HL-60 (cell line): ENCODE data around the gene CIAO3.
"Not testable (repeated sequence)": the region's sequence is repeated elsewhere in the genome, so short reads cannot be mapped to it uniquely, and the experiment has no call there.

Experiments
- DNase-seq, 2 experiments: peaks; one replicate each; pipeline ENCODE4 v3.0.0-alpha.2; 2010 to 2020; ENCODE audit warnings: low read depth in 1 of 2, low spot score in 1 of 2
- H3K27ac ChIP-seq: fragments of 250-450 bp; sonication (Bioruptor Pico); replicated peaks from 2 replicates; pipeline ENCODE4 v1.5.1; 2020; ENCODE audit warnings: mild to moderate bottlenecking, moderate library complexity
- H3K27me3 ChIP-seq: fragments of 250-450 bp; sonication (Bioruptor Pico); 2 replicates; pipeline ENCODE4 v1.5.1; 2021; ENCODE audit warnings: mild to moderate bottlenecking, moderate library complexity; ENCODE audit not compliant: insufficient read depth, poor library complexity, severe bottlenecking
- H3K4me3 ChIP-seq: replicated peaks from 2 replicates; pipeline ENCODE4 v1.5.1; 2011; ENCODE audit warnings: mild to moderate bottlenecking, control low read depth, low read length; ENCODE audit not compliant: insufficient read depth
- CTCF ChIP-seq: IDR thresholded peaks from one replicate; pipeline ENCODE4 v1.5.1; 2011; ENCODE audit warnings: low read length, control low read depth, inconsistent platforms; ENCODE audit not compliant: insufficient read depth
- GABPA ChIP-seq: IDR thresholded peaks from 2 replicates; pipeline ENCODE4 v1.6.1; 2012; ENCODE audit warnings: low read depth
- POLR2AphosphoS5 ChIP-seq: IDR thresholded peaks from 2 replicates; pipeline ENCODE4 v1.6.1; 2012; ENCODE audit warnings: low read depth
- REST ChIP-seq: IDR thresholded peaks from 2 replicates; pipeline ENCODE4 v1.6.1; 2012; ENCODE audit warnings: low read depth; ENCODE audit not compliant: insufficient replicate concordance
- SPI1 ChIP-seq: IDR thresholded peaks from 2 replicates; pipeline ENCODE4 v1.6.1; 2012; ENCODE audit warnings: low read depth, mild to moderate bottlenecking, borderline replicate concordance

The CIAO3 gene

GRCh38 chr16:743794-744500 lies 3.1 kb upstream of the CIAO3 start:
- Histone ChIP-seq H3K27me3 (no peaks in the 10 kb centered on the region), H3K27ac (no peak overlapping the region), H3K4me3 (no peak overlapping the region)
- no peak for DNase-seq
- TF ChIP-seq CTCF: no peak
- TF ChIP-seq POLR2AphosphoS5: no peak
- TF ChIP-seq SPI1: no peak
- no peak for TF ChIP-seq GABPA
- no peak for TF ChIP-seq REST

GRCh38 chr16:742894-743293 lies 2.1 kb upstream of the CIAO3 start:
- H3K27ac ChIP-seq, H3K27me3 ChIP-seq, DNase-seq, H3K4me3 ChIP-seq: not testable (repeated sequence)

GRCh38 chr16:741986-742629 lies 1.3 kb upstream of the CIAO3 start:
- no peak for TF ChIP-seq REST
- TF ChIP-seq POLR2AphosphoS5: no peak
- TF ChIP-seq CTCF: no peak
- TF ChIP-seq GABPA: no peak
- TF ChIP-seq SPI1: no peak

GRCh38 chr16:740459-740763 lies 386 bp downstream of the CIAO3 start:
- H3K4me3 ChIP-seq: peak overlapping the region; percentile 99
- DNase-seq: no peak
- TF ChIP-seq POLR2AphosphoS5 (no peak), SPI1 (no peak), GABPA (no peak), REST (no peak), CTCF (no peak)
- peak overlapping the region; percentile 73 for H3K27ac ChIP-seq
- no peaks in the 10 kb centered on the region for H3K27me3 ChIP-seq

More at GRCh38 chr16:741986-742629, 1.3 kb upstream of the CIAO3 start:
- no peak overlapping the region for H3K4me3 ChIP-seq
- H3K27ac ChIP-seq: no peak overlapping the region
- DNase-seq: no peak
- no peaks in the 10 kb centered on the region for H3K27me3 ChIP-seq
